Astrocyte (in vitro differentiated cells and primary cell): ENCODE data around the gene FGD5.

ENCODE experiments used
- EZH2 ChIP-seq: IDR thresholded peaks from 2 replicates; pipeline ENCODE4 v1.6.1; 2012; ENCODE audit warnings: mild to moderate bottlenecking, low read length, inconsistent platforms; ENCODE audit not compliant: insufficient read depth
- TF ChIP-seq, protein P1 (sequence below): IDR thresholded peaks from 2 replicates; pipeline ENCODE4 v1.5.1; 2011; ENCODE audit warnings: low read depth, mild to moderate bottlenecking, inconsistent platforms, low read length, moderate library complexity; ENCODE audit not compliant: insufficient read depth

DNA sequence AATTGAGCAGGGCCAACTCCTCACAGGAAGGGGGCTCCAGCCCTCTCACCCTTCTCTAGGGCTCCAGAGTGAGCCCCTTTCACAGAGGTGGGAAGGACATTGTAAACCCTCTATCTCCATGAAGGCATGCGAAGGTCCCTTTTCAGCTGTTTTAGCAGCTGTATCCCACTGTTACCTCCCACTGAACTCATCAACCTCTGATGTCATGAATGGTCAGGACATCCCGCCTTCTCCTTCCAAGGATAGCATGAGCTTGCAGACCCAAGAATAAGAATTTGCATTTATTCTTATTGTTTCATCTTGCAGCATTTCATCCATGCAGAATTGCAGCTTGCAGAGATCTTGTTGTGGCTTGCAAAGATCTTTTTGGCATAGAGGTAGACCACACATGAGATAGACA lies 24.3 kb upstream of the FGD5 start:
- TF ChIP-seq, protein P1, sequence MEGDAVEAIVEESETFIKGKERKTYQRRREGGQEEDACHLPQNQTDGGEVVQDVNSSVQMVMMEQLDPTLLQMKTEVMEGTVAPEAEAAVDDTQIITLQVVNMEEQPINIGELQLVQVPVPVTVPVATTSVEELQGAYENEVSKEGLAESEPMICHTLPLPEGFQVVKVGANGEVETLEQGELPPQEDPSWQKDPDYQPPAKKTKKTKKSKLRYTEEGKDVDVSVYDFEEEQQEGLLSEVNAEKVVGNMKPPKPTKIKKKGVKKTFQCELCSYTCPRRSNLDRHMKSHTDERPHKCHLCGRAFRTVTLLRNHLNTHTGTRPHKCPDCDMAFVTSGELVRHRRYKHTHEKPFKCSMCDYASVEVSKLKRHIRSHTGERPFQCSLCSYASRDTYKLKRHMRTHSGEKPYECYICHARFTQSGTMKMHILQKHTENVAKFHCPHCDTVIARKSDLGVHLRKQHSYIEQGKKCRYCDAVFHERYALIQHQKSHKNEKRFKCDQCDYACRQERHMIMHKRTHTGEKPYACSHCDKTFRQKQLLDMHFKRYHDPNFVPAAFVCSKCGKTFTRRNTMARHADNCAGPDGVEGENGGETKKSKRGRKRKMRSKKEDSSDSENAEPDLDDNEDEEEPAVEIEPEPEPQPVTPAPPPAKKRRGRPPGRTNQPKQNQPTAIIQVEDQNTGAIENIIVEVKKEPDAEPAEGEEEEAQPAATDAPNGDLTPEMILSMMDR = no peak
- no peak for TF ChIP-seq EZH2
